GM19455 (cell line): ENCODE measurements around the gene LRRC27.

Experiments
- ATAC-seq: cut with Tn5 transposase; IDR thresholded peaks from one replicate; pipeline ENCODE4 v1.9.1; 2021; ENCODE audit not compliant: unreplicated experiment

Gene LRRC27

GRCh38 chr10:132355297-132355696 is 23.3 kb downstream of the LRRC27 start:
- no peak for ATAC-seq

GRCh38 chr10:132355754-132356153 is 23.8 kb downstream of the LRRC27 start:
- no peak for ATAC-seq

DNA sequence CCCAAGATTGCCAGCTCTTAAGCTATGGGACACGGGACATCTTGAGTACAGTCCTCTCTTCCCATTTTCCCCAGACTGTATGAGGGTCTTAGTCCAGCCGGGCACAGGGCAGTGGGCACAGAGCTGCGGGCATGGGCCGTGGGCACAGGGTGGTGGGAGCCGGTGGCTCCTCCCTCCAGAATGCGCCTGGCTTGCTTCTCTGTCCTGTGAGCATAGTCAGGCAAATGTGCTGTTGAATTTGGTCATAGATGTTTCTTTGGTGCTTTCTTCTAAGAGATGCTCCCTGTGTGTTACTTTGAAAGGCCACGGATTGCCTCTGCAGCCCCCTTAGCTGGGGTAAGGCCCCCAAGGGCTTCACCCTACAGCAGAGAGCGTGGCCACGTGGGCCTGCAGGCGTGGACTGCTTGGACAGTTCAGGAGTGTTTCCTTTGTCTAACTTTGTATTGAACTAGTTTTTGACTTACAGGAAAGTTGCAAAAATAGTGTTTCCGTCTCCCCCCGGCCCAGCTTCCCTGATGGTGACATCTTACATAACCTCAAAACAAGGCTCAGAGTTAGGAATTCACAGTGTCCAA is 24.7 kb downstream of the LRRC27 start:
- ATAC-seq, result no peak

DNA sequence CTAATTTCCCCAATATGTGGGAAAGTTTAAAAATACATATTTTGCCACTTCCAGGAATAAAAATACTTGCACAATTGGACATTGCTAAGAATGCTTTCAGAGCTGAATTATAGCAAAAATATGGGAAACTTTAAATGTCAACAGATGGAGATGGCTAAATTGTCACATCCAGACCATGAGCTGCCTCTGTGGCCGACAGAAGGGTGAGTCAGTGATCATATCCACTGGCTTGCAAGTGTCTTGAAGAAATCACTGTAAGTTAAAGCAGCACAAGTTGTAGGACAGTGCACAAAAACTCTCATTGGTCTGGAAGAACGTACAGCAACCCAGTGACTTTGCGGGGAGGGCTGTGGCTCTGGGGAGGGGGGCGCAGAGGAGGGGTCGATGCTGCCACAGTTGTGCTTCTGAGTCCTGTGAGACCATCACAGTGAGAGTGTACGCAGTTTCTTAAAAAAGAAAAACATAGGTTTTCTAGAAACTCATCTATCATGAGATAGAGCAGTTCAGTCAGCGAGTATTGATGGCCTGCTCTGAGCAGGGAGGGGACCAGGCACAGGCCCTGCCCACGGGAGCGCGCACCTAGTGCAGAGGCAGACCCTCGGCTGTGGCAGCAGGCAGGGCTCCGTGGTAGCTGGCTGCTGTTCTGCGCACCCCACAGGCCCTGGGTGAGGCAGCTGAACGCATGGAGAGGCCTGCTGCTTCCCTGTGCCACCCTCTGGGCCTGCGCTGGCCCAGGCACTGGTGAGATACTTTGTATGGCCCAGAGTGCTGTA is 25.5 kb downstream of the LRRC27 start:
- no peak for ATAC-seq

GRCh38 chr10:132359305-132360040 is 27.5 kb downstream of the LRRC27 start:
- ATAC-seq, result no peak

GRCh38 chr10:132360766-132361447 is 28.9 kb downstream of the LRRC27 start:
- no peak for ATAC-seq

DNA sequence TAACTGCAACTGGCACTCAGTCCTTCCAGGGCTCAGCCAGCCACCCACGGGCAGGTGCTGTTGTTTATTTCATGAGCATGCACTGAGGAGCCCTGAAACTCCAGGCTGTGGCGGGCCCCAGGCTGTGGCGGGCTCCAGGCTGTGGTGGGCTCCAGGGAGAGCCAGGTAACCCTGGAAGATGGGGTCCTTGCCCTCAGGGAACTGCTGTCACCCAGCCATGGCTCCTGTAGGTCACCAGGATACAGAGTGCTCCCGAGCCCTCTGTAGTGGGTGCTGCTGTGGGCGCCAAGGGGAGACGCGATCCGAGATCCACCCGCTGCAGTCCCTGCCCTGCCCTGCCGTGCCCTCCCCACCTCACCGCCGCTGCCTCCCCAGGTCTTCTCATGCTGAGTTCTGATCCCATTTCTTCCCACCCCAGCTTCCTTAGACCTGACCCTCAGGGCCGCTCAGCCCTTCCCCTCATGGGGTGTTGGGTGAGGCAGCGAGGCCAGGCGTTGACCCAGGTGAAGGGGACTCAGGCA is 29.6 kb downstream of the LRRC27 start:
- no peak for ATAC-seq

DNA sequence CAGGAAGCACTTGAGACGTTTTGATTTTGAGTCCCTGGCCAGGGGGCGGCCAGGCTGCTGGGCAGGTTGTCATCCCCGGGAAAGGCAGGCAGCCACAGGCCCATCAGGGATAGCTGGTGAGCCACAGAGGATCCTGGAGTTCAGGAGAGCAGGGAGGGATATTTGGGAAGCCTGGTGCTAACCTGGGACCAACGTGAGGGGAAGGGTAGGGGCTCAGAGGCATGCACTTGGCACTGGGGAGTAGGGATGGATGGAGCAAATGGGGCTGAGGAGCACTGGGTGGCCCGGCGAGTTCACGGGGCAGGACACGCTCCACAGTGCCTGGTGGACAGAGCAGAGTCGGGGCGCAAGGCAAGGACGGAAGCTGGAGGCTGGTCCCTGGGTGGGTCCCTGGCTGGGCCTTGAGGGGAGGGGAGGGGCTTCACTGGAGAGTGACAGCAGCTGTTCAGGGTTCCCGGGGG is 30.2 kb downstream of the LRRC27 start:
- ATAC-seq, result no peak

DNA sequence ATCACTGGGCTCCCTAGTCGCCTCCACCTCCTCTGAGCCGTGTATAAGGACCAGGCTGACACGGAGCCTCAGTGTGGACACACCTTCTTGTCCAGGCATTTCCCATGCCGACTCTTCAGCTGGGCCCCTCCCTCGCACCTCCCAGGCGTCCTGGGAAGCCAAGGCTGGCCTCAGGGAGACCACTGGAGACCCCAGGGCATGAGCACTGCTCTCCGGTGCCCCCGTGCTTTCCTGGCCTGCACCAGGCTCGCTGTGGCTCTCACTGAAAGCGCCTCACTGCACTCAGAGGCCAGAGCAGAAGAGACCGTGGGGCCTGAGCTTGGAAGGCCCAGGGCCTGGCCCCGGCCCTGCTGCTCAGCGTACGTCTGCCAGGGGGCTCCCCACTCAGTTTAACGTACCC is 31.4 kb downstream of the LRRC27 start:
- no peak for ATAC-seq

DNA sequence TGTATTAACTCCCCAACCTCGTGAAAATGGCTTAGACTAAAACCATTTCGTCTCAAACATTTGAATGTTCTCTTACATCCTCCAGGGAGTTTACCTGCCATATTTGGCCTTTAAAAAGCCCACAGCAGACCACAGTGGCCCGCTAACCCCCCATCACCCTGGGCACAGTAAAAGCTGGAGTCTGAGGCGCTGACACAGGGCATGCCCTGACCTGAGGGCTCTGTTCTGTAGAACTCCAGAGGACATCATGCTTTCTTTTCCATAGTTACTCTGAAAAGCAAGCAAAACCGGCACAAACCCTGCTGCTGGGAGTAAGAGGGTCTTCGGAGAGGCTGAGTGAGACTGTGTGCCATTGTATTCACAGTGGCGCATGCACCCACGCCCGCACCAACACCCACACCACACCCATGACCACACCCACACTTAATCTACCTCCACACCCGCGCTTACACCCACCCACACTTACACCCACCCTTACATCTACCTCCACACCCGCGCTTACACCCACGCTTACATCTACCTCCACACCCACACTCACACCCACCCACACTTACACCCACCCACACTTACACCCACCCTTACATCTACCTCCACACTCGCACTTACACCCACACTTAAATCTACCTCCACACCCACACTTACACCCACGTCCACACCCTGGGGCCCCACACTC is 32.1 kb downstream of the LRRC27 start:
- ATAC-seq, result no peak

- ATAC-seq, result no peak
These were observed 32.6 kb downstream of the LRRC27 start for GRCh38 chr10:132364594-132364970.

- no peak for ATAC-seq
These were observed 33.1 kb downstream of the LRRC27 start for GRCh38 chr10:132365102-132365501.

DNA sequence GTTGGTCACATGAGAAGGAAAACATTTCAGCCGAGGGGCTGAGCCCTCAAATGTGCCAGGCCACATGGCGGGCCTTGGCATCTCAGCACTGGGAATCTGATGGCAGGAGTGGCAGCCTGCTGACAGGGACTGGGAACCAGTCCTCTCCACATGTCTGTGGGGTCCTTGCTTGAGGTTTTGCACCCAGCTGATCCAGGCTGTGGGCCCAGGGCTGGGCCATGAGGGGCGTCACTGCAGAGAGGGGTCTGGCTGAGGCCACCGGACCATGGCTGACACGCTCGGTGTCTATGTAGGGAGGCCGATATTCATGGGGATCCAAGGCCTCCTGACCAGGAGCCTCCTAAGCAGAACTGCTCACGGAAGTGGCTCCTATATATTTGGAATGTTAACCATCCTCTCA is 34.0 kb downstream of the LRRC27 start:
- ATAC-seq, result no peak

- no peak for ATAC-seq
These were observed 34.5 kb downstream of the LRRC27 start for GRCh38 chr10:132366499-132366898.

DNA sequence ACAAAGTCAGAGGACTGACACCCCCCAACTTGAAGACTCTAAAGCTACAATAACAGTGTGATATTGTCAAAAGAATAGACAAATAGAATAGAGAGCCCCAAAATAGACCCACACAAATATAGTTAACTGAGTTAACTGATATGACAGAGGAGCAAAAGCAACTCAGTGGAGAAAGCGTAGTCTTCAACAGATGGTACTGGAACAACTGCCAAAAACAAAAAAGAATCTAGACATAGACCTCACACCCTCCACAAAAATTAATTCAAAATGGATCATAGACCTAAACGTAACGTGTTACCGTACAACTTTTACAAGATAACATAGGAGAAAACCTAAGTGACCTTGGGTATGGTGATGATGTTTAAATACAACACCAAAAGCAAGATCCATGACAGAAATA is 36.4 kb downstream of the LRRC27 start:
- ATAC-seq, result no peak

- no peak for ATAC-seq
These were observed 37.1 kb downstream of the LRRC27 start for GRCh38 chr10:132368881-132369635.

DNA sequence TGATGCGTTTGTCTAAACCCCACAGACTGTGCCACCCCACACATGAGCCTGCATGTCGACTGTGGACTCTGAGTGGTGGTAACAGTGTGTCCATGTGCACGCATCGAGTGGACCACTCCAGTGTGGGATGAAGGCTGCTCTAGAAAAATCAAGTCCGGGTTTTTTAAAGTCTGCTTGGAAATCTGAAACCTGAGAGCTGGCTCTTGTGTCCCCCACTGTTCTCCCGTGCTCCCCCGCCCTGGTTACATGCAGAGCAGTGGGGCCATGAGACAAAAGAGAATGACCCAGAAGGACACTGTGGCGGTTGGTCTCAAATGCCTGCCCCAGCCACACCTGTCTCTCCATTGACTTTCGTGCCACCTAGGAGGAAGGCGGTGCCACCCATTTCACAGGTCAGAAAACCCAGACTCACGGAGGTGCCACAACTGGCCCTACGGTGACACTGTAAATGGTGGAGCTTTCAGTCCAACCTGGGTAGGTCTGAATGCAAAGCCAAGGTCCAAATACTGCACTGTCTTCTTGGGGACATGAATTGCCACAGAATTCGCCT is 37.7 kb downstream of the LRRC27 start:
- ATAC-seq, result no peak

- no peak for ATAC-seq
These were observed 38.7 kb downstream of the LRRC27 start for GRCh38 chr10:132370426-132371340.

- no peak for ATAC-seq
These were observed 39.7 kb downstream of the LRRC27 start for GRCh38 chr10:132371641-132372081.
